ENCODE results near the gene TSPOAP1. TPM values are rescaled to one million over a fixed set of nuclear protein-coding genes. Genes with fewer than 3 reads are reported as not detected.

Gene TSPOAP1
- polyA plus RNA-seq, 2 of the 4 experiments (the other 2 are of a cell fraction): not detected

GRCh38 chr17:58351831-58352595 lies 23.4 kb upstream of the TSPOAP1 start, which contains the start of gene SUPT4H1 (continued):
- TF ChIP-seq POLR2A (IDR thresholded peaks at IDR 0.05; ENCODE audit: low read length) (peak; percentile 92), KDM5A (IDR thresholded peaks at IDR 0.05) (peak; percentile 91), RARB (CRISPR knock-in tag; IDR thresholded peaks at IDR 0.05) (no peak), RAD21 (conservative IDR thresholded peaks at IDR 0.05 in 1 of 2, IDR thresholded peaks at IDR 0.05 in 1 of 2) (peak in 1 of 2 experiments; percentile 68; a peak in 3 of 5 replicates), POLR2AphosphoS2 (conservative IDR thresholded peaks at IDR 0.05; ENCODE audit: low read length) (0 out of 2 replicates have a peak, but pooled peaks have one; percentile 56), EHF (CRISPR knock-in tag; IDR thresholded peaks at IDR 0.05) (no peak), ATOH8 (CRISPR knock-in tag; IDR thresholded peaks at IDR 0.05; ENCODE audit: low read depth) (no peak), MYC (IDR thresholded peaks at IDR 0.05; ENCODE audit: borderline replicate concordance, low read length) (peak; percentile 75), FOSB (CRISPR knock-in tag; IDR thresholded peaks at IDR 0.05) (no peak), ZSCAN20 (CRISPR knock-in tag; IDR thresholded peaks at IDR 0.05) (no peak), EHMT2 (IDR thresholded peaks at IDR 0.05; ENCODE audit: low read depth) (no peak)
- TF ChIP-seq, protein P1, sequence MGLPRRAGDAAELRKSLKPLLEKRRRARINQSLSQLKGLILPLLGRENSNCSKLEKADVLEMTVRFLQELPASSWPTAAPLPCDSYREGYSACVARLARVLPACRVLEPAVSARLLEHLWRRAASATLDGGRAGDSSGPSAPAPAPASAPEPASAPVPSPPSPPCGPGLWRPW (IDR thresholded peaks at IDR 0.05): no peak

- TF ChIP-seq CHD2 (IDR thresholded peaks at IDR 0.05; ENCODE audit: low read length, partially characterized antibody): no peak
- TF ChIP-seq BHLHE40 (IDR thresholded peaks at IDR 0.05; ENCODE audit: low read depth, low read length): no peak
- TF ChIP-seq CTCF (IDR thresholded peaks at IDR 0.05): no peak
- no peak for TF ChIP-seq EHMT2 (IDR thresholded peaks at IDR 0.05; ENCODE audit: low read depth)
- TF ChIP-seq, protein P2, sequence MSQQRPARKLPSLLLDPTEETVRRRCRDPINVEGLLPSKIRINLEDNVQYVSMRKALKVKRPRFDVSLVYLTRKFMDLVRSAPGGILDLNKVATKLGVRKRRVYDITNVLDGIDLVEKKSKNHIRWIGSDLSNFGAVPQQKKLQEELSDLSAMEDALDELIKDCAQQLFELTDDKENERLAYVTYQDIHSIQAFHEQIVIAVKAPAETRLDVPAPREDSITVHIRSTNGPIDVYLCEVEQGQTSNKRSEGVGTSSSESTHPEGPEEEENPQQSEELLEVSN (IDR thresholded peaks at IDR 0.05; ENCODE audit: borderline replicate concordance, low read depth): no peak
- TF ChIP-seq, protein P3, sequence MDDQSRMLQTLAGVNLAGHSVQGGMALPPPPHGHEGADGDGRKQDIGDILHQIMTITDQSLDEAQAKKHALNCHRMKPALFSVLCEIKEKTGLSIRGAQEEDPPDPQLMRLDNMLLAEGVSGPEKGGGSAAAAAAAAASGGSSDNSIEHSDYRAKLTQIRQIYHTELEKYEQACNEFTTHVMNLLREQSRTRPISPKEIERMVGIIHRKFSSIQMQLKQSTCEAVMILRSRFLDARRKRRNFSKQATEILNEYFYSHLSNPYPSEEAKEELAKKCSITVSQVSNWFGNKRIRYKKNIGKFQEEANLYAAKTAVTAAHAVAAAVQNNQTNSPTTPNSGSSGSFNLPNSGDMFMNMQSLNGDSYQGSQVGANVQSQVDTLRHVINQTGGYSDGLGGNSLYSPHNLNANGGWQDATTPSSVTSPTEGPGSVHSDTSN (IDR thresholded peaks at IDR 0.05): no peak
- TF ChIP-seq POLR2AphosphoS2 (conservative IDR thresholded peaks at IDR 0.05; ENCODE audit: low read length): no peak
- TF ChIP-seq CHD4 (IDR thresholded peaks at IDR 0.05; ENCODE audit: borderline replicate concordance): no peak
- TF ChIP-seq ZNF302 (CRISPR knock-in tag; IDR thresholded peaks at IDR 0.05): no peak
- TF ChIP-seq RCOR1 (IDR thresholded peaks at IDR 0.05; ENCODE audit: low read depth, low read length): no peak
- TF ChIP-seq SMC3 (IDR thresholded peaks at IDR 0.05): no peak
- no peak for TF ChIP-seq ESRRA (IDR thresholded peaks at IDR 0.05; ENCODE audit: borderline replicate concordance, low read length)
- TF ChIP-seq CBX8 (IDR thresholded peaks at IDR 0.05): no peak
- TF ChIP-seq MAZ (IDR thresholded peaks at IDR 0.05; ENCODE audit: borderline replicate concordance, low read depth, low read length): no peak
- no peak for TF ChIP-seq KDM5A (IDR thresholded peaks at IDR 0.05)
Measured at GRCh38 chr17:58351182-58351581, 22.6 kb upstream of the TSPOAP1 start.

More at GRCh38 chr17:58351182-58351581, 22.6 kb upstream of the TSPOAP1 start:
- ChIA-PET POLR2A (interaction anchor here (0.5 to 3.3 kb wide), 11 partner anchors 11 to 82 kb away, joined by 3 to 87 read pairs (median 7); partner anchors contain the start of gene RNF43), CTCF (interaction anchor here (0.6 to 4.5 kb wide), 14 partner anchors 7 to 101 kb away, joined by 3 to 34 read pairs (median 4); partner anchors contain the start of gene RNF43)
- FAIRE-seq (no peak), ATAC-seq (no peak), DNase-seq (ENCODE audit: low read depth in 1 of 2, low spot score in 1 of 2) (no peak)
- peak overlapping the region; percentile 83 for H3K4me3 ChIP-seq
- peak overlapping the region; percentile 88 to 92; a peak in 5 of 6 replicates for H3K27ac ChIP-seq
- H3K4me1 ChIP-seq: peaks cover 9% of the 10 kb centered on the region; the same call in 2 of the 3 replicates
- no peaks in the 10 kb centered on the region for H3K9me3 ChIP-seq
- peak overlapping the region; percentile 70 for H3K4me2 ChIP-seq
- 28% methylated on average over 4 of the region's 4 CpGs for WGBS (ENCODE audit: missing lambda C conversion rate)
